KOPT-K1 (cell line): ENCODE measurements around the gene CELSR2.
A peak's percentile ranks its signal among the peaks of the same experiment; 100 is the strongest.
"Not testable (repeated sequence)": the region's sequence is repeated elsewhere in the genome, so short reads cannot be mapped to it uniquely, and the experiment has no call there.

Experiments
- H3K27ac ChIP-seq: fragments of 200-600 bp; sonication (generic); 2 replicates; pipeline ENCODE4 v1.5.1; 2016; ENCODE audit warnings: antibody characterized with exemption, mild to moderate bottlenecking, low read depth, low read length; ENCODE audit not compliant: poor library complexity, severe bottlenecking
- H3K36me3 ChIP-seq: fragments of 200-600 bp; sonication (generic); 2 replicates; pipeline ENCODE4 v1.5.1; 2017; ENCODE audit warnings: antibody characterized with exemption, mild to moderate bottlenecking, low read length, moderate library complexity; ENCODE audit not compliant: insufficient read depth
- H3K9me3 ChIP-seq: fragments of 200-600 bp; sonication (generic); 2 replicates; pipeline ENCODE4 v1.5.1; 2017; ENCODE audit warnings: antibody characterized with exemption, low read length, mild to moderate bottlenecking; ENCODE audit not compliant: insufficient read depth, poor library complexity, severe bottlenecking

Gene CELSR2

GRCh38 chr1:109273570-109274288 is 24.4 kb downstream of the CELSR2 start:
- H3K36me3 ChIP-seq = peaks cover 13% of the 10 kb centered on the region
- H3K27ac ChIP-seq = no peak overlapping the region
- H3K9me3 ChIP-seq = no peaks in the 10 kb centered on the region

GRCh38 chr1:109274533-109275476 is 25.5 kb downstream of the CELSR2 start:
- H3K27ac ChIP-seq = no peak overlapping the region
- no peaks in the 10 kb centered on the region for H3K9me3 ChIP-seq
- peaks cover 23% of the 10 kb centered on the region for H3K36me3 ChIP-seq

- Histone ChIP-seq H3K27ac (no peak overlapping the region), H3K9me3 (no peaks in the 10 kb centered on the region), H3K36me3 (peaks cover 34% of the 10 kb centered on the region)
Observed at GRCh38 chr1:109275706-109276345, 26.5 kb downstream of the CELSR2 start.

GRCh38 chr1:109277434-109278204 is 28.3 kb downstream of the CELSR2 start:
- H3K36me3 ChIP-seq = peaks cover 41% of the 10 kb centered on the region

GRCh38 chr1:109279615-109280278 is 30.4 kb downstream of the CELSR2 start:
- no peak overlapping the region for H3K27ac ChIP-seq
- H3K9me3 ChIP-seq = no peaks in the 10 kb centered on the region
- H3K36me3 ChIP-seq = peaks cover 41% of the 10 kb centered on the region

More at GRCh38 chr1:109277434-109278204, 28.3 kb downstream of the CELSR2 start:
- H3K9me3 ChIP-seq = no peaks in the 10 kb centered on the region
- no peak overlapping the region for H3K27ac ChIP-seq

GRCh38 chr1:109280862-109281261 is 31.5 kb downstream of the CELSR2 start:
- Histone ChIP-seq H3K27ac (no peak overlapping the region), H3K9me3 (no peaks in the 10 kb centered on the region), H3K36me3 (peaks cover 41% of the 10 kb centered on the region)

GRCh38 chr1:109281680-109282496 is 32.5 kb downstream of the CELSR2 start:
- Histone ChIP-seq H3K36me3 (peaks cover 41% of the 10 kb centered on the region), H3K9me3 (no peaks in the 10 kb centered on the region), H3K27ac (peak overlapping the region; percentile 91)

- Histone ChIP-seq H3K27ac (peak overlapping the region; percentile 91), H3K36me3 (peaks cover 40% of the 10 kb centered on the region), H3K9me3 (no peaks in the 10 kb centered on the region)
Observed at GRCh38 chr1:109282497-109282951, 33.2 kb downstream of the CELSR2 start.

GRCh38 chr1:109282952-109283747 is 33.8 kb downstream of the CELSR2 start, which contains the start of gene PSRC1:
Gene PSRC1, minus strand, starts transcription at chr1:109283145.
- Histone ChIP-seq H3K27ac (peak within 1 kb of the TSS; percentile 91), H3K9me3 (no peaks in the 10 kb centered on the region), H3K36me3 (peaks cover 34% of the 10 kb centered on the region)

GRCh38 chr1:109283748-109284600 is 34.6 kb downstream of the CELSR2 start:
- H3K36me3 ChIP-seq = peaks cover 26% of the 10 kb centered on the region
- no peaks in the 10 kb centered on the region for H3K9me3 ChIP-seq
- H3K27ac ChIP-seq = peak overlapping the region; percentile 91

- not testable (repeated sequence) for H3K9me3 ChIP-seq, H3K36me3 ChIP-seq, H3K27ac ChIP-seq
Observed at GRCh38 chr1:109286762-109287161, 37.4 kb downstream of the CELSR2 start.

GRCh38 chr1:109290137-109290536 is 40.8 kb downstream of the CELSR2 start:
- H3K9me3 ChIP-seq = no peaks in the 10 kb centered on the region
- no peaks in the 10 kb centered on the region for H3K36me3 ChIP-seq
- no peak overlapping the region for H3K27ac ChIP-seq
